GM03348 (cell line): ENCODE data around the gene YEATS4.
"Not testable (repeated sequence)": the region's sequence is repeated elsewhere in the genome, so short reads cannot be mapped to it uniquely, and the experiment has no call there.

Source experiments
- DNase-seq: peaks from one replicate; pipeline ENCODE4 v3.0.0; 2012; ENCODE audit warnings: low spot score

Gene YEATS4

DNA sequence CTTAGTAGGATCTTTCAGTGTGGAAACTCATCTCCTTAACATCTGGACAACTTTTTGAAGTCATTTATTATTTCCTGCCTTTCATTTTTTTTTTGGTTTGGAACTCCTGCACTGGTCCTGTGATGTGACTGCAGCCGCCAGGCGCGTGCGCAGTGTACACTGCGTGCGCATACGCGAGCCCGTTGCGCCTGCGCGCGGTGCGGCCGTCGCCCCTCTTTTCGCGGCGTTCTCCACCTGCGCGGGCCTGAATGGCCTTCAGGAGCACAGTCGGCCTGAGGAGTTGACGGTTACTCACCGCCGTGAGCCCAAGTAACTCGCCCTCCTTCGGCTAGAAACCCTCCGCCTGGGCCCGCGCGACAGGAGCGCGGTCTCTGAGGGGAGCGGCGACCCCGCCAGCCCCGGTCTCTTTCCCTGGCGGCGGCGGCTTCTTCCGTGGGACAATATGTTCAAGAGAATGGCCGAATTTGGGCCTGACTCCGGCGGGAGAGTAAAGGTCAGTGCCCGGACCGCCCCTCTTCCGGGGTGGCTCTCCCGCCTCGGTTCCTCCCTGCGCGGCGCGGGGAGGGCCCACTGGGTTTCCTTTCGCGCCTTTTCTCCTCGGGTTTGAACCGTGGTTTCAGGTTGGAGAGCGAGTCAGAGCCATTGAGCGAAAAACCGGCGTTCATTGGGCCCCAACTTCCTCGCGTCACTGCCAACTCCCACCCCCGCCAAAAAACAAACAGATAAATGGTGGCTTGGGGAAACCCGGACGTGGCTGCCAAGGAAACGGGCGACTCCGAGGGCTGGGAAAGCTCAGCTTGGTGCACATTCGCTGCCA lies at the start of gene YEATS4:
TSS of gene YEATS4 (plus strand) at position 213 of the 817 bp plus-strand sequence. CDS start at position 443, 230 bp downstream.
- peak; percentile 97 for DNase-seq

GRCh38 chr12:69313209-69313608 lies 46.3 kb upstream of the YEATS4 start:
- no peak for DNase-seq

- not testable (repeated sequence) for DNase-seq
These were observed 42.8 kb upstream of the YEATS4 start for GRCh38 chr12:69316784-69317183.

DNA sequence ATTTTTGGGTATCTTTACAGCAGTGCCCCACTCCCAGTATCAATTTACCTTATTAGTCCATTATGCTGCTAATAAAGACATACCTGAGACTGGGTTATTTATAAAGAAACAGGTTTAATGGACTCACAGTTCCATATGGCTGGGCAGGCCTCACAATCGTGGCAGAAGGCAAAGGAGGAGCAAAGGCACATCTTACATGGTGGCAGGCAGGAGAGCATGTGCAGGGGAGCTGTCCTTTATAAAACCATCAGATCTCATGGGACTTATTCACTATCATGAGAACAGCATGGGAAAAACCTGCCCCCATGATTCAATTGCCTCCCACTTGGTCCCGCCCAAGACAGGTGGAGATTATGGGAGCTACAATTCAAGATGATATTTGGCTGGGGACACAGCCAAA lies 42.3 kb upstream of the YEATS4 start:
- not testable (repeated sequence) for DNase-seq

DNA sequence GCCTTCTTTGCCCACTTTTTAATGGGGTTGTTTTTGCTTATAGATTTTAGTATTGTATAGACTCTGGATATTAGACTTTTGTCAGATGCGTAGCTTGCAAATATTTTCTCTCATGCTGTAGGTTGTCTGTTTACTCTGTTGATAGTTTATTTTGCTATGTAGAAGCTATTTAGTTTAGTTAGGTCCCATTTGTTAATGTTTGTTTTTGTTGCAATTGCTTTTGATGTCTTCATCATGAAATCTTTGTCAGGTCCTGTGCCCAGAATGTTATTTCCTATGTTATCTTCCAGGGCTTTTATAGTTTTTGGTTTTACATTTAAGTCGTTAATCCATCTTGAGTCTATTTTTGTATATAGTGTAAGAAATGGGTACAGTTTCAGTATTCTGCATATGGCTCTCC lies 41.3 kb upstream of the YEATS4 start:
- no peak for DNase-seq

DNA sequence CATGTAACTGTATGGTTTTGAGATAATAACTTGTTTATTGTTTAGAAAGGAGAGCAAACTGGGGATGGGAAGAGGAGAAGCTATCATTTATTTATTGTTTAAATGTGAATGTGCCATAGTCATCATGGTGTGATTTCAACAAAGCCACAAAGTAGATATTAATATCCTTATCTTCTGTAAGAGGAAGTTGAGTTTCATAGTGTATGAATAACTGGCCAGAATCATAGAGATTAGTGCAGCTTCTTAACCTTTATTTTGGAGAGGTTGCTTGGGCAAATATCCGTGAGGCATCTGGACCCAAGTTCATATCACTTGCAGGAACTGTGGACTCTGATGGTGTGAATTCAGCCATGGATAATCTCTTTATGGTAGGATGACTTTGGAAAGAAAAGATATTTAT lies 38.2 kb upstream of the YEATS4 start:
- no peak for DNase-seq

DNA sequence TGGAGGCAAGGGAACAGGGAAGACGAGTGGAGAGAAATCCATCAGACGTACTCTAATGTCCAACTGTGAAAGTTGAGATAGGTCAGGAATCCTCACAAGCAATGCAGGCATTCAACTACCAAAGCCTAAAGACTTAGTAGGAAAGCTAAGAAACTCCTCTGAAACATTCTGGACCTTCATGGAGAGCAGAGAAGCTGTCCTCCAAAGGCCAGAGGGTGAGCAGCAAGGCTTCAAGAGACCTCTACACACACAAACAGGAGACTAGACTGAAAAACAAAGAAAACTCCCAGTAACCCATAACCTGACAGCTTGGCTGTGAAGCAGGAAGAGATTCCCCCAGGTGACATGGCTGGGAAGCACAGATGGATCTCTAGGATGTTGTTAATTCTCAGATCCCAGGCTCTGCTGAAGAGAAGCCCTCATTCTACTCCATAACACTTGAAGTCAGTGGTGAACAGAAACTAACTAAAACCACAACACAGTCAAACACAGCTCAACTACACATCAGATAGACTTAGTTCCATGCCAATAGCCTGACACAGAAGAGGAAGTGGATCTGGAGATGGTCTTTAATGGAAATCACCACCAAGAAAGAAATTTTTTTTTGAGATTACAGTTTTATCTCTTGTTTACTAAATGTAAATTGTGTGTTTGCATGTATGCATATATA lies 34.6 kb upstream of the YEATS4 start:
- DNase-seq: no peak

DNA sequence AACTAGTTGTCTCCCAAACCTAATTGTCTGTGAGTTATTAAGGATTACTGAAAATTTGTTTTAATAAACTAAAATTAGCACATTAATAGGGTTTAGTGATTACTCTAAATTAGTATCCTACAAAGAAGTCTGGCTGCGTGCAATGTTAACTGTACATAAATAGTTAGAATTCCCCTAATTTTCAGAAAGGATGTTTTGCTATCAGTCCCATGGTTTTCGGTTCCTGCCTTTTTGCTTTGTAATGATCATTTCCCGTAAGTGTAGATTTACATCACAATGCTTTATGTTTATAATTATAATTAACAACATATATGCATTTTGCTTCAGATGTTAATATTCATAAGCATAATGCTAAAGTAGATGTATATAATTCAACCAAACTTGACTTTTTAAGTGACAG lies 31.1 kb upstream of the YEATS4 start:
- DNase-seq: no peak

DNA sequence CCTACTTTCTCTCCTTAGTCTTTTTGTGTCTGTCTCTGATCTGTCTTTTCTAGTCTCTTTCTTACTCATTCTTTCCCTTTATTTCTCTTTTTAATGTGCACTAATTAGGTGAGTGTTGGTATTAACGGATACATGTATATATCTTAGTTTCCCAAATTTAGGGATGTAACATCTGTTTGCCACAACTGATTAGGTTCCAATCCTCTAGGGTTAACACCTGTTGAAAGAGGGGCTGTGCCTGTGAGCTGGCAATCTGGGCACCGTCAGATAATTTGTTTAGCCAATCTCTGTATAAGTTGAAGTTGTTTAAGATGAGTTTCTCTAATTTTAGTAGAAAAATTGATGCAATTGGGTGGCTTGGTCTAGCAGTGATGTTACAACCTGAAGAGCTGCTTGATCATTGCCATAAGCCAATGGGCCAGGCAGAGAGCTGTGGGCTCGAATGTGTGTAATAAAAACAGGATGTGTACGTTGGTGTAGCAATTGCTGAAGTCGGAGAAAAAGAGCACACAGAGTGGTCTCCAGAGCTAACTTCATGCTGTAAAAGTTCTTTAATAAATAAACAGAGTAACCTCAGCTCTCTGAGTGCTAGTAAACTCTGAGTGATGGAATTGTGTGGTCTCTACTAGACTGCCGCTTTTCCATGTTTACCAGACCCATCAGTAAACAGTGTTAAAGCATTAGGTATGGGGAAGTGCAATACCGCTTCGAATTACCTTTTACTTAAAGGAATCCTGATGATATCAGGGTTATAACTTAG lies 29.7 kb upstream of the YEATS4 start:
- DNase-seq: no peak

GRCh38 chr12:69330475-69331473 lies 28.8 kb upstream of the YEATS4 start:
- peak; percentile 9 for DNase-seq

GRCh38 chr12:69331519-69331908 lies 28.0 kb upstream of the YEATS4 start:
- no peak for DNase-seq

DNA sequence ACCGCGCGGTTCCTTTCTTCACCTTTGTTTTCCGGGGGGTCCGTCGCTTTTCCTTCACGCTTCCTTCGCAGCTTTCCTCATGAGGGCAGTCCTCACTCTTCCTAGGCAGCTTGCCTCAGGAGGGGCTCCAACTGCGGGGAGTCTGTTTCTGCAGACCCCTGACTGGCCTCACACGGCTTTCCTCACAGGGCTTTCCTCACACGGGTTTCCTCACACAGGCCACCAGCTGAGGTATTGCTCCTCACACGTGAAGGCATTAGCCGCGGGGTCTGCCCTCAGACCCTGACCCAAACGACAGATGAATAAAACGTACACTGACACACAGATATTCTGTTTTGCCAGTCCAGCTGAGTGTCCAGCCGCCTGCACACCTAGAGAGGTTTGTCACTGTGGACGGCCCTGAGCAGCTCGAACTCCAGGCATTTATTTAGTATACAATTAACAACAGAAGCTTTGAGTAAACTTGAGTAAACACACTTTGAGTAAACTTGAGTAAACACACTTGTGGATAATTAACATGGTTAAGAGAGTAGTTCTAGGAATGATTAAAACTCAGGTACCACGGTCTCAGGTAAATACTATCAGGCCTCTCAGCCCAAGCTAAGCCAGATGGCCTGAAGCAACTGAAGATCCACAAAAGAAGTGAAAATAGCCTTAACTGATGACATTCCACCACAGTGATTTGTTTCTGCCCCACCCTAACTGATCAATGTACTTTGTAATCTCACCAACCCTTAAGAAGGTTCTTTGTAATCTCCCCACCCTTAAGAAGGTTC lies 27.4 kb upstream of the YEATS4 start:
- DNase-seq: no peak

- DNase-seq: no peak
These were observed 26.7 kb upstream of the YEATS4 start for GRCh38 chr12:69332815-69333358.

- DNase-seq: no peak
These were observed 25.4 kb upstream of the YEATS4 start for GRCh38 chr12:69334158-69334557.

- DNase-seq: no peak
These were observed 22.0 kb upstream of the YEATS4 start for GRCh38 chr12:69337311-69338090.

- no peak for DNase-seq
These were observed 21.3 kb upstream of the YEATS4 start for GRCh38 chr12:69338120-69338859.

DNA sequence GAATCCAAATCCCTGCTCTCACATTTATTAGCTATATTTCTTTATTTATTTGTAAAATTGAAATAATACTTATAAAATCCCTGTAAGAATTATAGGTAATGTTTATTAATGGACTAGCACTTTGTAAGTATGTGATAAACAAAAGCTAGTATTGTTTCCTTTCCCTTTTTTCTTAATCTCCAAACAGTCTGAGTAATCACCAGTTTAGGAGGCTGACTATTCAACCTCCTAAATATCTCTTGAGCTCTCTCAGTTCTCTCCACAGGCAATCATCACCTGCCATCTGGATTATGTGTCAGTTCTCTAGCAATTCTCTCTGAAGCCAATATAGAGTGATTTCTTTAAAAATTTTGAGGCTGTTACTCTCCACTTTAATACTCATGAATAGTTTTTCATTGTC lies 20.6 kb upstream of the YEATS4 start:
- DNase-seq: no peak

GRCh38 chr12:69339999-69340398 lies 19.5 kb upstream of the YEATS4 start:
- DNase-seq: no peak

DNA sequence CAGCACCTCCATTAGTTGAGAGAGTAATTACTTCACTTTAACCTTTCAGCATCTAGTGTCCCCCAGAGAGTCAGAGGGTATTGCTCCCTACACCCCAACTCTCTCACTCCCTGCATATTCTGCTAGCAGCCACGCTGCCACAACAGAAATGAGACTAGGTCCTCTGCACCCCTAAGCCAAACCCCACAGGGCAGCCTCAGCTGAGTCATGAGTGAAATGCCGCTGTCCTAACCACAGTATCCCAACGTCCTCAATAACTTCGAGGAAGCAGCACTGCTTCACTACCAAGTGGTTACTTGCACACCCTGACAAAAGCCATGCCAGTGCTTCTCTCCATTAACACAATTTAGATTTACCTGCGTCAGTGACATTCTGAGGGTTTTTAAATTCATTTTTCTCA lies 18.2 kb upstream of the YEATS4 start:
- no peak for DNase-seq
